ENCODE measurements around the gene RBM46.
A peak's percentile ranks its signal among the peaks of the same experiment; 100 is the strongest.

The RBM46 gene

GRCh38 chr4:154743683-154744340 lies 37.3 kb upstream of the RBM46 start, which contains the start of gene LRAT:
LRAT (plus strand) TSS chr4:154744000; CDS start chr4:154744327, 327 bp downstream.
- peak; percentile 46; the same call in 1 of the 2 replicates for TF ChIP-seq TCF12 (IDR thresholded peaks at IDR 0.05; ENCODE audit: low read depth)
- no peak for TF ChIP-seq USF1 (IDR thresholded peaks at IDR 0.05)
- no peak; the same call in 1 of the 2 replicates for TF ChIP-seq TAF1 (IDR thresholded peaks at IDR 0.05; ENCODE audit: low read depth)
- TF ChIP-seq CREB1 (IDR thresholded peaks at IDR 0.05; ENCODE audit: low read depth), result no peak
- peak; percentile 59; the same call in 1 of the 2 replicates for TF ChIP-seq MAX (IDR thresholded peaks at IDR 0.05)
- TF ChIP-seq RAD21 (IDR thresholded peaks at IDR 0.05; ENCODE audit: low read depth), result no peak; the same call in 1 of the 2 replicates
- peak; percentile 60; the same call in 1 of the 2 replicates for TF ChIP-seq YY1 (IDR thresholded peaks at IDR 0.05; ENCODE audit: low read depth)

GRCh38 chr4:154744341-154744926 lies 36.6 kb upstream of the RBM46 start:
- TF ChIP-seq TEAD4 (IDR thresholded peaks at IDR 0.05) (no peak), CREB1 (IDR thresholded peaks at IDR 0.05; ENCODE audit: low read depth) (no peak), FOXM1 (IDR thresholded peaks at IDR 0.05; ENCODE audit: borderline replicate concordance, low read depth) (no peak), CEBPB (IDR thresholded peaks at IDR 0.05) (no peak), RAD21 (IDR thresholded peaks at IDR 0.05; ENCODE audit: low read depth) (no peak), REST (IDR thresholded peaks at IDR 0.05; ENCODE audit: low read depth) (no peak), EGR1 (IDR thresholded peaks at IDR 0.05) (no peak)

GRCh38 chr4:154757713-154758112 lies 23.4 kb upstream of the RBM46 start:
- no peak for TF ChIP-seq MAX (IDR thresholded peaks at IDR 0.05)
- TF ChIP-seq EGR1 (IDR thresholded peaks at IDR 0.05), result no peak
- TF ChIP-seq CREB1 (IDR thresholded peaks at IDR 0.05; ENCODE audit: low read depth), result no peak
- TF ChIP-seq YY1 (IDR thresholded peaks at IDR 0.05; ENCODE audit: low read depth), result no peak
- no peak for TF ChIP-seq USF1 (IDR thresholded peaks at IDR 0.05)
- TF ChIP-seq NFIC (IDR thresholded peaks at IDR 0.05), result no peak
- TF ChIP-seq TAF1 (IDR thresholded peaks at IDR 0.05; ENCODE audit: low read depth), result no peak
- TF ChIP-seq REST (IDR thresholded peaks at IDR 0.05; ENCODE audit: low read depth), result no peak
- TF ChIP-seq TCF12 (IDR thresholded peaks at IDR 0.05; ENCODE audit: low read depth), result no peak
- no peak for TF ChIP-seq CEBPB (IDR thresholded peaks at IDR 0.05)
- no peak for TF ChIP-seq TEAD4 (IDR thresholded peaks at IDR 0.05)
- TF ChIP-seq EP300 (IDR thresholded peaks at IDR 0.05; ENCODE audit: borderline replicate concordance), result no peak
- no peak for TF ChIP-seq RAD21 (IDR thresholded peaks at IDR 0.05; ENCODE audit: low read depth)
- no peak for TF ChIP-seq ZBTB7A (IDR thresholded peaks at IDR 0.05; ENCODE audit: low read depth)
- TF ChIP-seq FOXM1 (IDR thresholded peaks at IDR 0.05; ENCODE audit: borderline replicate concordance, low read depth), result no peak

- TF ChIP-seq ZBTB7A (IDR thresholded peaks at IDR 0.05; ENCODE audit: low read depth) (no peak), USF1 (IDR thresholded peaks at IDR 0.05) (no peak), NFIC (IDR thresholded peaks at IDR 0.05) (no peak)
Measured at GRCh38 chr4:154760895-154761294, 20.2 kb upstream of the RBM46 start.

- no peak for TF ChIP-seq USF1 (IDR thresholded peaks at IDR 0.05)
- TF ChIP-seq MAX (IDR thresholded peaks at IDR 0.05), result no peak
- TF ChIP-seq CREB1 (IDR thresholded peaks at IDR 0.05; ENCODE audit: low read depth), result no peak
- no peak for TF ChIP-seq TAF1 (IDR thresholded peaks at IDR 0.05; ENCODE audit: low read depth)
- no peak for TF ChIP-seq CEBPB (IDR thresholded peaks at IDR 0.05)
- TF ChIP-seq REST (IDR thresholded peaks at IDR 0.05; ENCODE audit: low read depth), result no peak
- TF ChIP-seq YY1 (IDR thresholded peaks at IDR 0.05; ENCODE audit: low read depth), result no peak
- TF ChIP-seq TCF12 (IDR thresholded peaks at IDR 0.05; ENCODE audit: low read depth), result no peak
- no peak for TF ChIP-seq RAD21 (IDR thresholded peaks at IDR 0.05; ENCODE audit: low read depth)
- TF ChIP-seq TEAD4 (IDR thresholded peaks at IDR 0.05), result no peak
- no peak for TF ChIP-seq EGR1 (IDR thresholded peaks at IDR 0.05)
- no peak for TF ChIP-seq FOXM1 (IDR thresholded peaks at IDR 0.05; ENCODE audit: borderline replicate concordance, low read depth)
- no peak for TF ChIP-seq ZBTB7A (IDR thresholded peaks at IDR 0.05; ENCODE audit: low read depth)
- no peak for TF ChIP-seq NFIC (IDR thresholded peaks at IDR 0.05)
- no peak for TF ChIP-seq EP300 (IDR thresholded peaks at IDR 0.05; ENCODE audit: borderline replicate concordance)
Measured at GRCh38 chr4:154778264-154778663, 2.8 kb upstream of the RBM46 start.

Measured in Ishikawa (cell line).